ENCODE data around the gene FGF1. TPM values are rescaled to one million over a fixed set of nuclear protein-coding genes. Genes with fewer than 3 reads are reported as not detected.

Gene FGF1
- 23.8 TPM for polyA plus RNA-seq (2013, experiment 1 of 2; ENCODE audit: insufficient read length)
- polyA plus RNA-seq (2013, experiment 2 of 2; ENCODE audit: insufficient read length): 22.7 TPM

DNA sequence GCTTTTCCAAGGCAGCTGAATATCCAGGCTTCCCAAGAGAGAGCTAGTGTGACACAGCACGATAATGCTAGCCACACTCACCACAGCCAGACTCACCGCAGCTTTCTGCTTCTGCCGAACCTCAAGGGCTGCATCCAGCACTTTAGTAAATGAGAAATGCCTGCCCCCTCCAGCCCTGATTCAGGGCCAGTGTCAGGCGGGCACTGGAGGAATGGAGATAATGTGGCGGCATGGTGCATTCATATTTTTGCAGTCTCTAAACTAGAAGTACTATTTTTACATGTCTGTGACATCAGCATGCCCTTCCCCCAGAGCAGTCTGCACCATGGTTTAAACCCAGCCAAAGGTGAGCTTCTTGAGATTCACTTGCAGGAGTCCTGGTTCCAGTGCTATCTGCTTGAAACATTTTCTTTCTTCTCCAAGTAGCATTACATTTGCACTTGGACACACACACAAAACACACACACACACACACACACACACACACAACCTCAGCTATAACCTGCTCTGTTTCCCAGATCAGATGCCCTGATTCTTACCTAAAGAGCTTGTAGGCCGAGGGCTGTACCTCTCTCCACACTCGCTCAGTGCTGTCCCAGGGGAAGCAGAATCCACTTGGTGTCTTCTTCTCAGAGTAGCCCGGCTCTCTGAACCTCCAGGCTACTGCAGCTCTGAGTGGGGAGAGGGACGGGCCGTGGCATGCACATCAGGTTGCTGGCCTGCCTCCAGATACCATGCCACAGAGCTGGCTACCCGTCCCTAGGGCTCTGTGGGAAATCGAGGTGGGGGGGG lies at the start of gene FGF1:
FGF1 (minus strand) TSS at position 673 of the 792 bp plus-strand sequence. CDS start 71,963 bp downstream, outside the sequence.
- DNase-seq: no peak

DNA sequence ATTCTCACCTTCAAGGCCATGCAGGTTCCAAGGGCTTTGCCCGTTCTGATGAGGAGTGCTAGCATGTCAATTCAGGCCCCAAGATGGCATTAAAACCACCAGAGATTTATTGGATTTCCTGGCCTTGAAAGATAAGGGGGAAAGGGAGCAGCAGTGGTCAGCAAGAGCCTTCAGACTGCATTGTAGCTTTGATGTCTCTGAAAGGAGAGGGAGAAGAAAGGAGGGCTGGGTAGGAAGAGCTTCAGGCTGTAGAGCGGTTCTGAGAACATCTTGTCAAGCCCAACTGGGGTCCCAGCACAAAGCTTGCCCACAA lies 41.8 kb upstream of the FGF1 start:
- no peak for DNase-seq

DNA sequence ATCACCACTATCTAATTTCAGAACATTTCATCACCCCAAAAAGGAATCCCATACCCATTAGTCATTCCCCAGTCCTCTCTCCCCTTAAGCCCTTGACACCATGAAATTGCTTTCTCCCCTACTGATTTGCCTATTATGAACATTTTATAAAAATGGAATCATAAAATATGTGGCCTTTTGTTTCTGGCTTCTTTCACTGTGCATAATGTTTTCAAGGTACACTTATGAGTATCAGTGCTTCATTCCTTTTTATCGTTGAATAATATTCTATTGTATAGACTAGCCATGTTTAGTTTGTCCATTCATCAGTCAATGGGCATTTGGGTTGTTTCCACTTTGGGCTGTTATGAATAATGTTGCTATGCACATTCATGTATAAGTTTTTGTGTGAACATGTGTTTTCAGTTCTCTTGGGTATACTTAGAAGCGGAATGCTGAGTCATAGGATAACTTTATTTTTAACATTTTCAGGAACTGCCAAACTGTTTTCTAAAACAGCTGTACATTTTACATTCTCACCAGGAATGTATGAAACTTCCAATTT lies 40.4 kb upstream of the FGF1 start:
- peak; percentile 96 for DNase-seq

DNA sequence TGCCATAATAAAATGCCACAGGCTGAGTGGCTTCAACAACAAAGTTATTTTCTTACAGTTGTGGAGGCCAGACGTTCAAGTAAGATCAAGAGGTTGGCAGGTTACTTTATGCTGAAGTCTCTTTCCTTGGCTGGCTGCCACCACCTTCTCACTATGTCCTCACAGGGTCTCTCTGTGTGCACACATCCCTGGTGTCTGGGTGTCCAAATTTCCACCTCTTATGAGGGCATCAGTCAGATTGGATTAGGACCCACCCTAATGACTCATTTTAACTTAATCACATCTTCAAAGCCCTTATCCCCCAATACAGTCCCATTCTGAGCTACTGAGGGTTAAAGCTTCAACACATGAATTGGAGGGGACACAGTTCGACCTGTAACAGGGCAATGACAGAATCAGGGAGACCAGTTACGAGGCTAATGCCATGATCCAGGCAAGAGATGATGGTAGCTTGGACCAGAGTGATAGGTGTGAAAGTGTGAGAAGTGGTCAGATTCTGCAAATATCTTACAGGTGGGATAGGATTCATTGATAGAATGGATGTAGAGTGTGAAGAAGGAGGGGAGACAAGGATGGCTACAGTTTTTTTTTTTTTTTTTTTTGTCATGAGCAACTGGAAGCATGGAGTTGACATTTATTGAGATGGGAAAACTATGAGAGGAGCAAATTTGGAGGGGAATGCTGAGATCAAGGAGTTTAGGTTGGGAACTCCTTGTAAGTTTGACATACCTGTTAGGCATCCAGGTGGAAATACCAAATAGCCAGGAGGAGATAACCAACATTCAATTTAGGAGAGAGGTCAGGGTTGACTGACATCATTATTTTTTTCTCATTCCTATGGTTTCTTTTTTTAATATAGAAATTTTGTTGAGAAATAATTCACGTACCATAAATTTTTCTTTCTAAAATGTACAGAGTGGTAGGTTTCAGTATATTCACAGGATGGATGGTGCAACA lies 39.6 kb upstream of the FGF1 start:
- DNase-seq: no peak

DNA sequence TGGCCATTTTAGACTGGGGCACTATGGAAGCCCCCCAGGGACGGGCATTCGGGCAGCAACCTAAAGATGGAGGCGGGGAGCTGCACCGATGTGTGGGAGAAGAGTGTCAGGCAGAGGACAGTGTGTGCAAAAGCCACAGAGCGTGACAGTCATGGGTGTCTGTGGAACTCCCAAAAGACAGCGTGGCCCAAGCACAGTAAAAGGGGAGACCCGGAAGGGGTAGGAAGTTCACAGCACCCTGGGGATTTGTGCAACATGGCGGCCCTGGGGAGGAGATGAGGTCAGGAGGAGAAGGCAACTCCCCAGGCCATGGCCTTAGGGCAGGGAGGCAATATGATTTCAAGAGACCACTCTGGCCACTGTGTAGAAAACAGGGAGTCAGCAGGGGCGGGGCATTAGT lies 38.9 kb upstream of the FGF1 start:
- DNase-seq: no peak

DNA sequence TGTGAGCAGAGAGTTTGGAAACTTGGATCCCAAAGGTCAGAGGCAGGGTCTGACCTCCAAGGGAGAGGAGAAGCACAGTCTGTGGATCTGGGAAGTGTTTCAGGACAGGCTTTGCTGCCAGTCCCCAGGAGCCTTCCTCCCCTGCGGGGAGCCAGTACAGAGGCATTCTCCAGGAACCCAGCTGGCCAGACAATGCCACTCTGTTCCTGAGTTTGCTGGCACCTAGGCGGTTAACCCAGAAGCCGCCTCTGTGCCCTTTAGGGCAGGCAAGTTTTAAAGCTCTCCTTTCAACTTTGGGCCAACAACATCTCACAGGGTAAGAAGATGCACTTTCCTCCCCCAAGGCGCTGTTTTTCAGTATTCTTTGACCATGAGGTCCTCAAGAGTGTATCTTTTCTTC lies 37.0 kb upstream of the FGF1 start:
- DNase-seq: no peak

DNA sequence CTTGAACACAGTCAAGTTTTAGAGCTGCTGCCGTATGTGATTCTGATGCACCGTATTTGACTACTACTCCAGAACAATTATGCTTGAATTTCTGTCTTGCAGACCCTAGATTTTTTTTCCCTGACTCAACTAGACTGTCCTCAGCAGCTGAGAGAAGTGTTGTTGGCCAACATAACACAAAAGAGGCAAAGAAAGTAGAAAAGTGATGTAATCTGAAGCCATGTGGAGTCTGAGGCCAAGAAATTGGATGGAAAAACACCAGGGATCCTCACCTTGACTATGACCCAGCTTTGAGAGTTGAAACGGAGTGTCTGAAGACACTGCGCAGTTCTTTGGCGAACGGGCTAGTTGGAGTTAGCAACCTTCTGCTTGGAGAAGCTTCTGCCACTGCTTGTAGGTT lies 36.3 kb upstream of the FGF1 start:
- DNase-seq: peak; percentile 49

DNA sequence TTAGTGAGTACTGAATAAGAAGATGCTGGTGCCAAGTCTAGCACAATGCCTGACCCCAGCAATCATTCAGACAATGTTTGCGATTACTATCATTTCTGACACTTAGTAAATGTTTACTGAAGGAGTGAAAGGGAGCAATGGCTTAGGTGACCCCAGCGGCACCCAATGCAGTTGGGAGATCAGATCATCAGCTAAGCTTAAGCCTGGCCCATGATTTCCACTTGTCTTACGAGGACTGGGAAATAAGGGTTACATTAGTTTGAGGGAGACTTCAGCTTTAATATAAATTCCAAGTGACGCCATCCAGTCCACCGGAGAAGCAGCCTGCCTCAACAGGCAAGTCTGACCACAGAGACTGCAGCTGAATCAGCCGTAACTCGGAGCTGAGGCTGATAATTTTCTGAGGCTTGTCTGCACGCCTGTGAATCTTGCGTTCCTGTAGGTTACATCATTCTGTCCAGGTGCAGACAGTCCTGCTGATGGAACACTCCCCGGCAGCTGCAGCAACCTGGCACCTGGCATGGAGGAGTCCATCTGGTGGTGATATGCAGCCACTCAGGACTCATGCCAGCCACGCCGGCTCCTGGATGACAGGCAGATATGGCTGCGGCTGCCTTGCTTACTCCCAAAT lies 34.9 kb upstream of the FGF1 start:
- DNase-seq: peak; percentile 61

DNA sequence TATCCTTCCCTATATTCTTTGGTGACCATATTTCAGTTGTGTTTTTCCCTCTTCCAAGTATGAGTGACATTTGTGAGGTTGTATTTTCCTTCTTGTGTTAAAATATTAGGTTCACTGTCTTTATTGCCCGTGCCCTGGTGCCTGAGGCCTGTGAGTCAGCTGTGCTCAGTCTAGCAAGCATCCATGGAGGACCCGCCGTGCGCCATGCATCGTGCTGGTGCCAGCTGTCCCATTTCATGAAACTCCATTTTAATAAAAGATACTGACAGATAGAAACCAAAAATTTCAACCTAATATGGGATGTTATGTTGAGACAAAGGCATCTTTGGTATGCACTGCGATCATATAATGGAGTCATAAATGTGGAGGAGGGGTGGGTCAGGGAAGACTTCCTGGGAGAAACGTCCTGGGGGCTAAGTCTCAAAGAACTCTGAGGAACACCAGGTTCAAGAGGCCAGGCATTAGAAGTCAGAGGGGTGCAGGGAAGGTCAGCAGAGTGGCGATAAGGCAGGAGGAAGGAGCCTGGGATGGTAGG lies 34.0 kb upstream of the FGF1 start:
- DNase-seq: peak; percentile 50

DNA sequence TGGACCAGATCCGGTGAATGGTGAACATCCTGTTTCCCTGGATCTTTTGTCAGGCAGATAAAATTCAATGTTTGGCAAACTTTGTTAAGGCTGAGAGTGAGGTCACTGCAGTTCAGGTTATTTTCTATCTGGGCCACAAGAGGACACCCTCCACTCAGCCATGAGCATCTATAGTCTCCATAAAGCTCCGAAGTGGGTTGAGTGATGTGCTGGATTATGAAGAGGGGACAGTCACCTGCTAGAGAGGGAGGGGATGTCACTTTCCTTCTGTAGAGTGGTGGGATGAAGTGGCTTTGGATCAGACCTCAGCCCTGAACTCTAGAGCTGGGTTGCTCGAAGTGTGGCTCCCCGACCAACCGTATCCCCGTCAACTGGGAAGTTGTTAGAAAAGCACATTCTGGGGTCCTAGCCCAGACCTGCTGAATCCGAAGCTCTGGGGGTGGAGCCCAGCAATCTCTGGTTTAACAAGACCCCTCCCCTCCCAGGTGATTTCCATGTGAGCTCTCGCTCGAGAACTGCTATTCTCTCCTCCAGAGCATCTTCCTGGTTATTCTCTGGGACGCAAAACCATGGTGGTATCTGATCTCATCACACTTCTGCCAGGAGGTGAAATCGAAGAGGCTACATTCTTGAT lies 31.8 kb upstream of the FGF1 start:
- DNase-seq: peak; percentile 71

DNA sequence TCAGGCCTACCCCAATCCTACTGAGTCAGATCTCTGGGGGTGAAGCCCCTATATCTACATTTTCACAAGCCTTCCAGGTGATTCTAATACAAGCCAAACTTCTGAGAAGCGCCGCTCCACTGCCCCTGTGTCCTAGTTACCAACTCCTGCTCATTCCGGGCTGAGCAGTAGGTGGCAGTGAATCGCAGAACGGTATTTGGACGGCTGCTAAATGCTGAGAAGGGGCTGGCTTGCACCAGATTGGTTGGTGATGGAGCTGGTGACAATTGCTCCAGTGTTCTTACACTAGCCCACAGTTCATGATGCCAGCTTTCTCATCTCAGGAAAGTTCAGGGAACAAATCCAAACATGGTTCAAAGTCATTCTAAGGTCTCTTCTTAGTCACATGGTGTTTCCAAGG lies 31.1 kb upstream of the FGF1 start:
- DNase-seq: peak; percentile 59

DNA sequence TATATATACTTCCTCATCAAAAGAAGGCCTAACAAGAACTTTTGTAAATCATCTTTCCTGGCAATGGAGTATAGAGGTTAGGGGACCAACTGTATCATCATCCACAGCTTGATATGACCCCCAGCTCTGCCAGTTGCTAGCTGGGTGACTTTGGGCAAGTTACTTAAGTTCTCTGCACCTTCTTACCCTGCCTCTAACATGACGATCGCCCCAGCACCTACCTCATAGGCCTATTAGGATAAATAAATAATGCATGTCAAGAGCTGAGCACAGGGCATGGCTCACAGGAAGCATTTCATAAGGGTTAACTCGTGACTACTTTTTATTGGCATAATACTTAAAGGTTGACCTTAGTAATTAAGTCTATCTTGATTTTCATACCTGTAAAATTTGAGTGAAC lies 29.4 kb upstream of the FGF1 start:
- DNase-seq: no peak

DNA sequence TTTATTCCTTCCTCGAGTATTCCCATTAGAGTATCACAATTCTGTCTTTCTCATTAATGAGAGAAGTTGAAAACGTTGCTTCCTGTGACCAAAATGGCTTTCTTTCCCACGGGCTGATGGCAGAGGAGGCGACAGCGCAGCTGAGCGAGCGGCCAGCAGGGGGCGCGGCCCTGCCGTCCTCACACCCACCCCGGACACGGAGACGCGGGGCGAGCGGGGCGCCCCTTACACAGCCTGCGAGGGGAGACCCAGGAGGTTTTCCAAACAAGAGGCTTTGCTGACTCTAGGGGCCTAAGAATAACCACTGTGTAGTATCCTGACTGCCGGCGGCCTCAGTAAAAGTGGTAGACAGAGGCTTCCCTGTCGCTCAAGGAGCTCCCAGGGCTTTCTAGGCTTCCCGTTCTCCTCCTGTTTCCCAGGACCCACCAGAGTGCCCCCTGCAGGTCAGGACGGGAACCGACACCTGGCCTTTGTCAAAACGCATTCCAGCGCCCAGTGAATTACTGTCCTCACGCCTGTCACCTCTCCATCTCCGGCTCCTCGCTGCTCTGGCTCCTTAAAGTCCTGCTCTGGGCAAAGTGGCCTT lies 27.3 kb upstream of the FGF1 start:
- DNase-seq: peak; percentile 81

DNA sequence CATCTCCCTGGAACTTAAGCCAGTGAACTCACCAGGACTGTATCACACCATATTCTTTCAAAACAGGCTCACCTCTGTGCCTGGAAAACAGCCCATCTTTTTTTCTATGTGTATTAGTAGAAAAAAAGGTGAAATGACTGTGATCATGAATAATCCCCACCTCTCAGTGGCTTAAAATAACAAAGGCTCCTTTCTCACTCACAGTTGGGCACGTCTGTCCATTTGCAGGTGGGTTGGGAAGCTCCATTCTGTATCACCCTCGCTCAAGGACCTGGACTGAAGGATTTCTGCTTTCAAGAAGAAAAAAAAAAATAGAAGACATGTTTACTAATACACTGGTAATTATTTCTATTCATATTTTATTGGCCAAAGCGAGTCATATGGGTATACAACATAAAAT lies 17.3 kb upstream of the FGF1 start:
- no peak for DNase-seq

DNA sequence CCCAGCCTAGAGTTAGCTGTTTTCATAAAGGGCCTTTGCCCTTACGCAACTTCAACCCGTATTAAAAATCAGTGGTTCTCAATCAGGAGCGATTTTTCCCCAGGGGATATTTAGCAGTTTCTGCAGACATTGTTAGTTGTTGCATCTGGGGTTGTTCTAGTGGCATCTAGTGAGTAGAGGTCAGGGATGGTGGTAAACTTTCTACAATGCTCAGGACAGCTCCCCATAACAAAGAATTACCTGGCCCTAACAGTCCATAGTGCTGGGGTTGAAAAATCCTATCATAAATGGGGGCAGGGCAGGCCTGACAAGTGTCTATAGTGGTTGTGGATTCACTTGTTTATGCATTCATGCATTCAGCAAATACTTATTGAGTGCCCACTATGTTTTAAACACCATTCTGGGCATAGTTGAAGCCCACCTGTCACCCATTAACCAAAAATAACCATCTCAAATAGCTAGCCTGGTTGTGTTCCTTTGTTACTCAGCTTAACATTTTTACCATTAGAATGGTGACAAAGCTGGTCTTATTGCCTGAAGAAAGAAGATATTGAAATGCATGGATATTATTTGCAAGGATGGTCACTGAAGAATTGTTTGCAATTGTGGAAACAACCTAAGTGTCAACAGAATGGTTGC lies 15.9 kb upstream of the FGF1 start:
- no peak for DNase-seq

DNA sequence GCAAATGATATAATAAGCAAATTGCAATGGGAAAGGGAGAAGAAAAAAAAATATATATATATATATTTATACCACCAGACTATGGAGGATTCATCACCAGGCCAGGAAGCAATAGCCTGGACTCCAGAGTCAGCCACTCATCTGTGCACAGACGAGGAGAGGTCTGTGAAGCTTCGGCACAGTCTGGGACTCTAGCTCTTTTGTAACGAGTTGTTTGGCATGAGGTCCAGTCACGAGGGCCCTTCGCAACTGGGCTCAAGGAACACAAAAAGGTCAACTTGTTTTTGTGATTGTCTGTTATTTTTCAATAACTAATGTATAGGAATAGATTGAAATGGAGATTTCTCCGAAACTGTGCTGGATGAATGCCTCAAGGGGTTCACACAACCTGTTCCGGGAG lies 14.7 kb upstream of the FGF1 start:
- no peak for DNase-seq

DNA sequence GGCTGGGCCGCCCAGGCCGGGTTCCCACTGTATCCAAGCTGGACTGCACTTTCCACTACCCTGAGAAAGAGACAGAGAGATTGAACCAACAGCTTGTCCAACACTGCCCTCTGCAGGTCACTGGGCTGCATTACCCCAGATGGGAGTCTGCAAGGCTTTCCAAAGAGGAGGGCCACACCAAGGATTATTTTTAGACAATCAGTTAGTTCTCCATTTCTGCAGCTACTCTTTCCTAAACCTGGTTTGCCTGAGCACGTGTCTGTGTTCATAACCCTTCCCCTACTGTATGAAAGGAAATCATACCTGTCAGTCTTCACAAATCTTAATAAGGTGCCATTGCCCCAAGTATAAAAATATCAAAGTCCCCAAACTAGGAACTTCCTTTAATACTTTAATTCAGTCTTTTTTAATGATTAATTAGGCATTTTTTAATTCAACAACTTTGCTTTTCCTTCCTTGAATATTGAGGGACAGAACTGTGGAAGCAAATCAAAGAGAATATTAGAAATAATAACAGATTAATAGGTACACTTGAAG lies 13.4 kb upstream of the FGF1 start:
- DNase-seq: peak; percentile 79

DNA sequence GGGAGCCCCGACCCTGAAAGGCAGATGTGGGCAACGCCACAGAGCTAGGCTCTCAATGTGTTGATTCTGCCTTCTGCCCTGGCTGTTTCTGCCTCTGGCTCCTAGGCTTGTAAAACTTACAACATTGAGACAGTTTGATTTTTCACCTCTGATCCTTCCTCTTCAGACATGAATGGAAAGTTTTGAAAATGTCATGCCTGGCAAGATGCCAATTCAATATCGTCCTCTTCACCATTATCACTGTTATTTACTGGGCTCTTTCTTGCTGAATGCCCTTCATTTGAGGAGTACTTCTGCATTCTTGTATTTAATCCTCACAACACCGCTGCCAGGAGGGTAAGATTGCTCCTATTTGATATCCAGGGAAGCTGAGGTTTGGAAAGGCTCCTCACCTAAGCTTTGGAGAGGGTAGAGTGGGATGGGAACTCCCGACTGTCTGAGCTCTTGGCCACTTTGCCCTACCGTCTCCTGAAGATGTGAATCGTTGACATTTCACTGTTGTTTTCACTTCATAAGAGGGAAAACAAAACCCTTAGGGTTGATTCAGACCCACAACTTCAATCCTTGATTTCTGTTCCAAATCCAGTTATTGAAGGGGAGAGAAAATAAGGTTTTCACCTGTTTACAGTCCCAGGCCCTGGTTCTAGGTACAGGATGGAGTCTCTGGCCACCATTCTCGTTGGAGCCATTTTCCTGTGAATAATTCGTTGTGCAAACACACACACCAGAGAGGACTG lies 12.7 kb upstream of the FGF1 start:
- no peak for DNase-seq

DNA sequence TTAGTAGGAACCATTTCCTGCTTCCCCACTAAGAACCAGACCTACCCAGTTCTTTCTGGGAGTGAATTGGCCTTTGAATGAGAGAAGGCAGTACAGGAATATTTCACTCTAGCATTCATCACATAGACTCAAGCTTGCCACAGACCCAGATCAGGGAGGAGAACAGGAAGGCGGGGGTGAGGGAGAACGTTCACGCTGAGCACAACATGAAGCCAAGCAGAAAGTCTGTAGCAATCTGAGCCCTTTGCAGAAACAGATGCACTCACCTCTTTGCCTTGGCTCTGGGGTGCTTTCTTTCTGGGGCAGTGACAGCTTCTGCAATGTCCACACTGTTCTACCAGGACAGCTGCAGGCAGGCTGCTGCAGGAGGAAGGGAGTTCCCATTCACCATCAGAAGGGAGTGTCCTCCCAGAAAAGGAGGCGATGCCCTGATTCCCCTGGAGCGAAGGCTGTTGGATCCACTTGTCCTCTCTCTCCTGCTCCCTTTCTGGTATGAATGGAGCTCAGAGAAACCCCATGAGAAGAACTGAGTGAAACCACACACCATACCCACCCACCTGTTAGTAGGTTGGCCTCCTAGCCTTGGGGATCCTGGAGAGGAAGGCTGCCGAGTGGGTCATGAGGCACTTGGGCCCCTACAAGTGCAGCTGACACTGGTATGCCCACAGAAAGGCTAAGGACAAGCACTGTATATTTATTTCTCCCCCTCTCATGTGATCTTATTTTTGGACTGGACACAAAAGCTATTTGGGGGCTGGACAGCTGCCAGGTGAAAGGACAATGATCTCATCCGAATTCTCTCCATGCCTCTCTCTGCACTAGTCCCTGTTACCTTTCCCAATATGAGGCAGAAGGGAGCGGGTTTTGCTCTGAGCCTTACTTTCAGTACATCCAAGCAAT lies 11.7 kb upstream of the FGF1 start:
- DNase-seq: peak; percentile 67

Measured in fibroblast of skin of abdomen (primary cell).